Esophagus squamous epithelium (tissue), 4 donors: Measurements from ENCODE around the gene ANKRD16.
"Not testable (repeated sequence)": the region's sequence is repeated elsewhere in the genome, so short reads cannot be mapped to it uniquely, and the experiment has no call there.

Experiments used
- CTCF ChIP-seq, 6 experiments: fragments of 450-650 bp in 4 of 6; fragments of 200-600 bp in 2 of 6; sonication (generic) in 2 of 6; IDR thresholded peaks; one replicate each; pipeline ENCODE4 v1.5.1; 2016 to 2019; ENCODE audit warnings: antibody characterized with exemption in 6 of 6, mild to moderate bottlenecking in 4 of 6, moderate library complexity in 4 of 6
- POLR2A ChIP-seq, 4 donors: fragments of 450-650 bp; IDR thresholded peaks; one replicate each; pipeline ENCODE4 v1.6.1; 2017; ENCODE audit warnings: antibody characterized with exemption in 4 of 4, mild to moderate bottlenecking in 4 of 4, moderate library complexity in 3 of 4

- TF ChIP-seq CTCF, POLR2A (IDR thresholded peaks at IDR 0.05): not testable (repeated sequence)
These were observed 21.3 kb downstream of the ANKRD16 start for GRCh38 chr10:5868383-5868782.
